ENCODE results near the gene ALDH1L1.

ALDH1L1 gene

GRCh38 chr3:126056088-126056487 lies 124.3 kb downstream of the ALDH1L1 start:
- no peak overlapping the region for H3K4me3 ChIP-seq (ENCODE audit: low read depth, low read length)
- TF ChIP-seq, protein P1, sequence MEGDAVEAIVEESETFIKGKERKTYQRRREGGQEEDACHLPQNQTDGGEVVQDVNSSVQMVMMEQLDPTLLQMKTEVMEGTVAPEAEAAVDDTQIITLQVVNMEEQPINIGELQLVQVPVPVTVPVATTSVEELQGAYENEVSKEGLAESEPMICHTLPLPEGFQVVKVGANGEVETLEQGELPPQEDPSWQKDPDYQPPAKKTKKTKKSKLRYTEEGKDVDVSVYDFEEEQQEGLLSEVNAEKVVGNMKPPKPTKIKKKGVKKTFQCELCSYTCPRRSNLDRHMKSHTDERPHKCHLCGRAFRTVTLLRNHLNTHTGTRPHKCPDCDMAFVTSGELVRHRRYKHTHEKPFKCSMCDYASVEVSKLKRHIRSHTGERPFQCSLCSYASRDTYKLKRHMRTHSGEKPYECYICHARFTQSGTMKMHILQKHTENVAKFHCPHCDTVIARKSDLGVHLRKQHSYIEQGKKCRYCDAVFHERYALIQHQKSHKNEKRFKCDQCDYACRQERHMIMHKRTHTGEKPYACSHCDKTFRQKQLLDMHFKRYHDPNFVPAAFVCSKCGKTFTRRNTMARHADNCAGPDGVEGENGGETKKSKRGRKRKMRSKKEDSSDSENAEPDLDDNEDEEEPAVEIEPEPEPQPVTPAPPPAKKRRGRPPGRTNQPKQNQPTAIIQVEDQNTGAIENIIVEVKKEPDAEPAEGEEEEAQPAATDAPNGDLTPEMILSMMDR (conservative IDR thresholded peaks at IDR 0.05; ENCODE audit: low read depth, low read length) = no peak
- DNase-seq (ENCODE audit: low read depth) = no peak

- no peak overlapping the region for H3K4me3 ChIP-seq (ENCODE audit: low read depth, low read length)
Measured at GRCh38 chr3:126054870-126055269, 125.5 kb downstream of the ALDH1L1 start.

GRCh38 chr3:126053949-126054569 lies 126.3 kb downstream of the ALDH1L1 start:
- TF ChIP-seq, protein P1 (conservative IDR thresholded peaks at IDR 0.05; ENCODE audit: low read depth, low read length) = no peak
- DNase-seq (ENCODE audit: low read depth) = no peak
- H3K4me3 ChIP-seq (ENCODE audit: low read depth, low read length) = no peak overlapping the region

More at GRCh38 chr3:126054870-126055269, 125.5 kb downstream of the ALDH1L1 start:
- TF ChIP-seq, protein P1 (conservative IDR thresholded peaks at IDR 0.05; ENCODE audit: low read depth, low read length) = no peak
- DNase-seq (ENCODE audit: low read depth) = no peak

All from choroid plexus epithelial cell (primary cell).